Hypothalamus (tissue), 51 donors: ENCODE data around the gene ANK2.

Experiments
- DNase-seq, 51 donors: peaks; one replicate each; lab custom pipeline; 2025; lab: John Stamatoyannopoulos, UW

The ANK2 gene

GRCh38 chr4:113420938-113421337 lies 371.5 kb downstream of the ANK2 start:
- no peak for DNase-seq

- DNase-seq, result no peak
Observed at GRCh38 chr4:113423631-113424030, 374.2 kb downstream of the ANK2 start.

GRCh38 chr4:113433116-113433515 lies 383.7 kb downstream of the ANK2 start:
- no peak for DNase-seq
